HG03565 (cell line): ENCODE results near the gene TTC23.
"Not testable (repeated sequence)": the region's sequence is repeated elsewhere in the genome, so short reads cannot be mapped to it uniquely, and the experiment has no call there.

Experiments
- ATAC-seq: cut with Tn5 transposase; IDR thresholded peaks from one replicate; pipeline ENCODE4 v1.9.1; 2021; ENCODE audit warnings: mild to moderate bottlenecking, moderate library complexity; ENCODE audit not compliant: unreplicated experiment

The TTC23 gene

DNA sequence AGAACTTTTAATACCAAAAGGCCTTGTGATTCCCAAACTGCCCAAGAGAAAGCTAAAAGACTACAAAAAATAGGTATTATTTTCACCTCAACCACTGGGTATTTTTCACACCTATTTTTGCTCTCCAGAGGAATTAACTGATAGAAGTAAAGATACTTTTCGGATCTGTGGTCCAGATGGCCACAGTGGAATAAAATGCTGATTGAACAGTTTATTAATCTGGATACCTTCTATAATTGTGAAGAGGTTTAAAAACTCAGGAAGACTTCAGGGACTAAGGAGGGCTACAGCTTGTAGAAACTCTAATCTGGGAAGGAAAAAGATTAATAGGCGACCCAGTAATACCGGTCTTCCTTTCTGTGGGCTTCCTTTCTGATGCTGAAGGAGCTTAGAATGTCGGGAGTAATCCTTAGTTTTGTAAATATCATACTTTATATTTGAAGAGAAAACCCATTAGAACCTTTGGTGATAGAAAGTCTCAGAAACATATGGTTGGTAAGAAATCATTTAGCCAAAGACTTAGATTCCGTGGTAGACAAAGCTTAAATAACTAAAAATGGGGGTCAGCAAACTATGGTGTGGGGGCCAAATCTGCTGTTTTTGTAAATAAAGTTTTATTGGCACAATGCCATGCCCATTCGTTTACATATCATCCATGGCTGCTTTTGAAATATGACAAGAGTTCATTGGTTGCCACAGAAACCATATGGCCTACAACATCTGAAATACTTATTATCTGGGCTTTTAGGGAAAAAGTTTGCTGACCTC lies 47.8 kb downstream of the TTC23 start:
- no peak for ATAC-seq

DNA sequence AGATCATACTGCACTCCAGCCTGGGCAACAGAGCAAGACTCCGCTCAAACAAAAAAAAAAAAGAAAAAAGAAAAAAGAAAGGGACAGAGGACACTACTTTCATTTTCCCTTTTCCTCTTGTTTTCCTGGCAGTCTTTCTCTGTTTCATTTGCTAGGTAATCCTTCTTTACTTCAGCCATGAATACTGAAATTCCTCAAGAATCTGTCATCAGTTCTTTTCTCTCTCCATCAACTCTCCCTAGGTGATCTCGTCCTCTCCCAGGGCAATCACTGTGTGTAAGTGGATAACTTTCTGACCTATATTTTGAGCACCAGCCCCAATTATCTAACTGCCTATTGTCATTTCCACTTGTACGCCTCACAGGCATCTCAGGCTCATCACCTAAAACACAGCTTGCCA lies 51.5 kb downstream of the TTC23 start:
- no peak for ATAC-seq

DNA sequence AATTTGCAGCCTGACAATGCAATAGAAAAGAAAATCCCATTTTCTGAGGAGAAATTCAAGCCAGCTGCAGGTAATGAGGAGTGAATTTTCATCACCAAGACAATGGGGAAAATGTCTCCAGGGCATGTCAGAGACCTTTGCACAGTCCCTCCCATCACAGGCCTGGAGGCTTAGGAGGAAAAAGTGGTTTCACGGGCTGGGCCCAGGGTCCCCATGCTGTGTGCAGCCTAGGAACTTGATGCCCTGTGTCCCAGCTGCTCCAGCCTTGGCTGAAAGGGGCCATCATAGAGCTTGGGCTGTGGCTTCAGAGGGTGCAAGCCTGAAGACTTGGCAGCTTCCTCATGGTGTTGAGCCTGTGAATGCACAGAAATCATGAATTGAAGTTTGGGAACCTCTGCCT lies 57.2 kb downstream of the TTC23 start:
- ATAC-seq, result not testable (repeated sequence)

DNA sequence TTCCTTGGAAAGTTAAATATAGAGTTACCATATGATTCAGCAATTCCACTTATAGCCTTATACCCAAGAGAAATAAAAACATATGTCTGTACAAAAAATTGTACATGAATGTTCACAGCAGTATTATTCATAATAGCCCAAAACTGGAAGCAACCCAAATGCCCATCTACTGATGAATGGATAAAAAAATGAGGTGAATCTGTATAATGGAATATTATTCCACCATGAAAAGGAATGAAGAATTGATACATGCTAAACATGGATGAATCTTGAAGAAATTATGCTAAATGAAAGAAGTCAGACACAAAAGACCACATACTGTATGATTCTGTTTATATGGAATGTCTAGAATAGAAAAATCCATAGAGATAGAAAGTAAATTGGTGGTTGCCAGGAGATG lies 61.4 kb downstream of the TTC23 start:
- no peak for ATAC-seq

DNA sequence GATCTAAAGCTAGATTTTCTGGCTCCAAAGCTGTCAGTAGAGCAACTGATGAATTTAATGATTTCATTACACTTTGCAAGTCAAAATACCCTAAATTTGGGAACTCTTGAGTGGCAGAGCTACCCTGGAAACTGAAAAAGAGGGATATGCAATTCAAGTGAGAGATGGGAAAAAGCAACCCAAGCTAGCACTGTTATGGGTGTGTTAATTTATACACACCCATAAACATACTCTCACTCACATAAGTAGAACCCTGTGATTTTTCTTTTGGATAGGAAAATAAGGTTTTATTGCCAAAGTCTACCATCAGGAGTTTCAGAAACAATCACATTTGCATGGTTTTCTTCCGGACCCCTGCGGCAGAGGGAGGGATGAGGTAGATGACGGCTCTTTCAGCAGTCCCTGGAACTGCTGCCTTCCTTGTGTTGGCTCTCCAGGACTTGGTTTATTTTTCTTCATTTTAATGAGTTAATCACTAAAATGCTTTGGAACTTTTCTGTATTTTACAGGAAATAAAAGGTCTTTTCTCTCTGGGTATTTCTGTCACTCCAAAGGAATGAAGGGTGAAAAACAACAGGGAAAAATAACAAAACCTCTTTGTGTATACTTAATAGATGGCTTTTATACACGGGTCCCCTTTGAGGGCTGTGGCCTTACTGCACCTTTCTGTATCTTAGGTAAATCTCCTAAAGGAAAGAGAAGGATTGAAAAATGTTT lies 63.8 kb downstream of the TTC23 start:
- no peak for ATAC-seq

DNA sequence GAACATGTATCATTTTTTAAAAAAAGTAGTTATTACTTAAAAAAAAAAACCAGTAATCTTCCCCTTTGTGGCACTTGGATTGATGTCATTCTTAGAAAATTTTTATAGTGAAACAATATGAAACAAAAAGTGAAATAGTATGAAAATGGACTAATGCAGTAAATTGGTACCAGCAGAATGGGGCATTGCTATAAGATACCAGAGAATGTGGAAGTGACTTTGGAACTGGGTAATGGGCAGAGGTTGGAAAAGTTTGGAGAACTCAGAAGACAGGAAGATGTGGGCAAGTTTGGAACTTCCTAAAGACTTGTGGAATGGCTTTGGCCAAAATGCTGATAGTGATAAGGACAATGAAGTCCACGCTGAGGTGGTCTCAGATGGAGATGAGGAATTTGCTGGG lies 66.6 kb downstream of the TTC23 start:
- no peak for ATAC-seq

DNA sequence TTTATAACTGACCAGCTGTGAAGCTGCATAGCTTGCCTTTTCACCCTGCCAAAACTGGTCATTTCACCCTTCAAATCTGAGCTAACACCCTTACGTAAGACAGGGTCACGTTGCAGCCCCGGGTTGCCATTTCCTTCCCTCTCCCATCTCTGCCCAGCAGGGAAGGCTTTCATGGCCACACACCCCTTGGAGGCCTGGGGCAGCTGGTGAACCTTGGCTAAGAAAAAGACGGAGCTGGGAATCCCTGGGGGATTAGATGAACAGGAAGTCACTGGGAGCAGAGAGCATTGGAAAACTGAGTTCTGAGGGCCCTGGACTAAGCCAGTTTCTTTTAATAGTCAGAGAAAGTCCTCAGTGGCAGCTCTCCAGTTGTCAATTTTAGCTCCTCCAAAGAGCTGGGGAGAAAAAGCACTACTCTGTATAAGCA lies 67.8 kb downstream of the TTC23 start:
- no peak for ATAC-seq

DNA sequence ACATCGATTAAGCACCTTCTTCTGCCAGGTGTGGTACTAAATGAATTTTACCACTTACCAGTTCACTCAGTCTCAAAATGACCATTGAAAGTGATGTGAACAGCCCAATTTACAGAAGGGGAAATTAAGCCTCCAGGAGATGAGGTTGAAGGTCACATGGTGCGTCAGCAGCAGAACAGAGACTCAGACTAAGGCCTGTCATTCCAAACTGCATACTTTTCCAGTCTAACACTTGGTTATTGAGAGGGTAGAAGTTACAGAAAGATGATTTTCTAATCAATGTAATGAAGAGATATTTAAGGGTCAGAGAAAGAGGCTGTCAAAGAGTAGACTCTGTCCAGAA lies 68.4 kb downstream of the TTC23 start:
- ATAC-seq, result no peak

DNA sequence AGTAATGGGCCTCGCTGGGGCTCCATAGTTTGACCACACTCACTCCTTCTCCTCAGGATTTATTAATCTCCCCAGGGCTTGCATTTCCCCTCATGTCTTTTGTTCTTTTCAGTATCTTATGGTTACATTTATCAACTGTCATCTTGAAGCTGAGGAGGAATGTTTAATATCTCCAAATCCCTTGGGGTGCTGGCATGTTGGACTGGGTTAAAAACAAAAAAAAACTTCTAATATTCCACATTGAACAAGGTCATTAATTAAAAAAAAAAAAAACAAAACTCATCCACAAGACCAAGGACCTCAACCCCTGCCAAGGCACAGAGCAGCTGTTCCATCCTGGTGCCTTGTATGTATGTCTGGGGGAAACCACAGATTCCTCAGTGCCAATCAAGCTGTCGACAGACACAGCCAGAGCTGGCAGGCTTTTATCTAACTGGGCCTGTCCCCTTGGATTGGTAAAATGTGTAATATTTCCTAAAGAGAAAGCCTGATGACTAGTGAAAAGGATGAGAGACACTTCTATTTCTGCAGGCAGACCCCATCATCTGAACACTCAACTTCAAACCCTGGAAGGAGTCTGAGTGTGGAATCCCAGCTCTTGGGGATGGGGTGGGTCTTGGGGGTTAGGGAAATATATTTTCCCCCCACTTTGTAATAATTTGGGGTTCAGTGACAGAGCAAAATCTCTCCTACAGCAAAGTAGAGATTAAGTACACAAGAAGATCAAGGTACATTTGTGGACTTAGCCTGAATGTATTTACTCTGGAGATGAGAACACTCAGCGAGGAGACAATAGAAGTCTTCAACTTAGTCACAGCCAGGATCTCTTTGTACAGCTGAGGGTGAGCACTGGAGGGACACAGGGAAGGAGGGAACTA lies 69.1 kb downstream of the TTC23 start:
- ATAC-seq, result no peak

DNA sequence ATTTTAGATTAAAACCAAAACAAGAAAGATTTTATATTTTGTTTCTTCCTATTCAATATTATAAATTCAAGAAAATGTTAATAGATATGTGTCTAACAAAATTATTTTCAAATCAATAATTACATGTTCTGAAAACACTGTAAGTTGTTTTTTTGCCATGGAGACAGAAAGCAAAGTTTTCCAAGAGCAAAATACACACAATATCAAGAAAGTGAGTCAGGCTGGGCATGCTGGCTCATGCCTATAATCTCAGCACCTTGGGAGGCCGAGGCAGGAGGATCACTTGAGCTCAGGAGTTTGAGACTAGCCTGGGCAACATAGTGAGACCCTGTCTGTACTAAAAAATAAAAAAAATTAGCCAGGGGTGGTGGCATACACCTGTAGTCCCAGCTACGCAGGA lies 71.7 kb downstream of the TTC23 start:
- ATAC-seq, result no peak

DNA sequence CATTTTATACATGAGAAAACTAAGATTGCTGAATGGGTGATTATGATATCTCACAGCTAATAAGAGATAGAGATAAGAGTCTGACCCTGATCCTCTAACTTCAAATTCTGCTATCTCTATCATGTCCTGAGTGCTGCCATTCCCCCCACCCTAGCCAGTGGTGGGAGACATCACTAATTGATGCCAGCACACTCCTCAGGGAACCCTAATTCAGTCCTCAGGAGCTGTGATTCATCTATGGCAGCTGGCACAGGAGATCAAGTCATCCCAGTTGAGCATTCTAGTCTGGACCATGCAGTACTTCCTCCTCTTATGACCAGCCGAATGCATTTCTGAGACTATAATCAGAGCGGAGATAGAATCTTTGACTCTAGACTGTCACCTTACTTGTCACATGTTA lies 72.6 kb downstream of the TTC23 start:
- ATAC-seq, result no peak

DNA sequence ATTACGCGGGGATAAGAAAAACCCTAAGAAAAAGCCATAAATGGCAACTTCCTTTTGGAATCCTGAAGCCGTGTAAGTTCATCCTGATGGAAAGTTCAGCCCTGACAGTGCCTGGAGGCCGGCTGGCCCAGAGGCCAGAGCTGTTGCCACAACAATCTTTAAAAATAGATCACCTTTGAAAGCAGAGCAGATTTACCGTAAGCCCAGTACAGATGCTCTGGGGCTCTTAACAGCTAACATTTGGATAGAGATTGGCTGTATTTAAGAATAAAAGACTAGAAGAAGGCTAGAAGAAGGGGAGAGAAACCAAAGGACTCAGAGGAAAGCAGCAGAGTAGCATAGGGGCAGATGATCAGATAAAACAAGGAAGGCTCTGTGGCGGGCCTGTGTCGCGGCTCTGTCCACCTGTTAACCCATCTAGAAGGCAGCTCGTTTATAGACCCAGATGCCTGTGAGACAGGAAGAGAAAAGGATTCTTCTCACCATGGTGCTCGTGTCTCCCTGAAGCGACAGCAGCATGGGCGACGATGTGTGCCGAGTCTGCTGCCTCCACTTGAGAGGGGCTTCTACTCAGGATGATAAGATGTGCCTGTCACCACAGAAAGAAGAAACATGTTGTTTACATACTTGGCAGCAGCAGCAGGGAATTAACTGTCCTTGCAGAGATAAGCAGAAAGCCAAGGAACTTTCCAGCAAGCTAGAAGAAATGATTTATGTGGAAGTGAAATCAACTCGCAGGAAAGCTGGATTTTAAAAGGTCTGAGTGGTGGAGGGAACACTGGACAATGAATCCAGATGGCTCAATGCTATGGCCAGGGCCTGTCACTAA lies 74.6 kb downstream of the TTC23 start:
- no peak for ATAC-seq

DNA sequence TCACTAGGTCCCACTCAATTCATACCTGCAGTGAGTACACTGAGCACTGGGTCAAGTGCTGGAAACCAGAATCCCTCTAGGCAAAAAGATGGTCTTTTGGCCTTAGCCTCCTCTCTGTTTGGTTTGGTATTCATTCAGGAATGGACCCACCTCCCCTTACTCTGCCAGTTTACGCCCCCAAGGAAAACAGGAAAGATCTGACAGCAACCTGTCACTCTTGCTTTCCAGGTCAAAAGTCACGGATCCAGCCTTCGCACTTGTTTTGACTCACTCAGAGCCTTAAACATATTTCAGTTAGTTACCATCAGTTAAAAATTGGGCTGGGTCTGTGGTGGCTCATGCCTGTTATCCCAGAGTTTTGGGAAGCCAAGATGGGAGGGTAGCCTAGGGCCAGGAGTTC lies 76.4 kb downstream of the TTC23 start:
- ATAC-seq, result no peak

DNA sequence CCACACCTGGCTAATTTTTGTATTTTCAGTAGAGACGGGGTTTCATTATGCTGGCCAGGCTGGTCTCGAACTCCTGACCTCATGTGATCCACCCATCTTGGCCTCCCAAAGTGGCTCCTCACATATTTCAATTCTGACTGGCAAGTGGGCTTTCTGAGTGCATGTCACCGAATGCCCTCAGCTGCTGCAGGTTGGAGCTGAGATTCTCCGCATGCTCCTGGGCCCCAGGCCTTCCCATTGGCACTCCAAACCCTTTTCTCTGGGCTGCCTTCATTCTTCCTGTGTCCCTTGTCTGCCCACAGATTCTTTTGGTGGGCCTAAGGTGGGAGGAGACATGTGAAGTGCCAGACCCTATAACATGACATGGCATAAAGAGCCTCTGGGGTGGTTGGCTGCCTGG lies 77.2 kb downstream of the TTC23 start:
- no peak for ATAC-seq

DNA sequence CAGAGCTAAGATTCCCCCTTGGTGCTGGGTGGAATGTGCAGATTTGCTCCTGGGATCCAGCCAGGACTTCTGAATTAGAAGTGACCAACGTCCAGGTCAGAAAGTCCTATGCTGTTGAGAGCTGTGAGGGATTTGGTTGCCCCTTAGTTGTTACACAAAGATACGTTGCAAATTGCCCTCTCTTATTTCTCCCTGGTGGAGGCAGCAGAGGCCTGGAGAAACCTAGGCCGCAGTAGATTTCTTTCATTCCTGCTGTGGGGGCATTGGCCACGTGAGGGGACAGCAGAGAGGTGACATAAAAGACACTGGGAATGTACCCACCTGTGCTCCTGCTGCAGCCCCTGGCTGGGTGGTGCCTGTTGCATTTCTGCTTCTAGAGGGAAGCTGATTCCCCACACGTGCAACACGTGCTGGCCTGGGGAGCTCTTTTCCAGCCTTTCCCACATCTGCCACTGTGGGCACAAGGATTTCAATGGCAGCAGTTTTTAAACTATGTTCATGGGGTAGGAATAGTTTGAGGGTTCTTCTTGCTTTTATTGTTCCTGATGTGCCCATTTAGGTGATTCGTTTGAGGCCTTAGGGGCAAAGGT lies 78.8 kb downstream of the TTC23 start:
- ATAC-seq, result no peak

DNA sequence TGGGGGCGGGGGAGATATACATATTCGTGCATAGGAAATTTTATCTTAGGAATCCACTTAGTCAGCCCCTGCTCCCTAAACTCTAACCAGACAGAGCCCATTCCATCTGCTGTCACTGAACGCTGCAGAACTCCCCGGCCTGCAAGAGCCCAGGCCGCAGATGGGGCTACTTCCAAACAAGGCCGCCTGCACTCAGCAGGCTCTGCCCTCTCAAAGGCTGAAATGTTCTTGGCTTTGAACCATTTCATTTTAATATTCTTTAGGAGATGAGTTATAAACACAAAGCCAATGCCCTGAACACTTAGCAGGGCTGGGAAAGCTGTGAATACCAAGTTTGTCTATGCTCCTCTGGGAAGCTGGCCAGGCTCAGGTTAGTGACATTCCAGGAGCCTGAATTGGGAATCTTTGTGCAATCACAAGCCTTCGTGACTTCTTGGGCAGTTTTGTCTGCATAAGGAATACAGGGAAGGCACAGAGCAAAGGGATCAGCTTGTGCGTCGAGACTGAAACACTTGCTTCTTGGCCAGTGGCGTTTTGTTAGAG lies 79.5 kb downstream of the TTC23 start:
- no peak for ATAC-seq

DNA sequence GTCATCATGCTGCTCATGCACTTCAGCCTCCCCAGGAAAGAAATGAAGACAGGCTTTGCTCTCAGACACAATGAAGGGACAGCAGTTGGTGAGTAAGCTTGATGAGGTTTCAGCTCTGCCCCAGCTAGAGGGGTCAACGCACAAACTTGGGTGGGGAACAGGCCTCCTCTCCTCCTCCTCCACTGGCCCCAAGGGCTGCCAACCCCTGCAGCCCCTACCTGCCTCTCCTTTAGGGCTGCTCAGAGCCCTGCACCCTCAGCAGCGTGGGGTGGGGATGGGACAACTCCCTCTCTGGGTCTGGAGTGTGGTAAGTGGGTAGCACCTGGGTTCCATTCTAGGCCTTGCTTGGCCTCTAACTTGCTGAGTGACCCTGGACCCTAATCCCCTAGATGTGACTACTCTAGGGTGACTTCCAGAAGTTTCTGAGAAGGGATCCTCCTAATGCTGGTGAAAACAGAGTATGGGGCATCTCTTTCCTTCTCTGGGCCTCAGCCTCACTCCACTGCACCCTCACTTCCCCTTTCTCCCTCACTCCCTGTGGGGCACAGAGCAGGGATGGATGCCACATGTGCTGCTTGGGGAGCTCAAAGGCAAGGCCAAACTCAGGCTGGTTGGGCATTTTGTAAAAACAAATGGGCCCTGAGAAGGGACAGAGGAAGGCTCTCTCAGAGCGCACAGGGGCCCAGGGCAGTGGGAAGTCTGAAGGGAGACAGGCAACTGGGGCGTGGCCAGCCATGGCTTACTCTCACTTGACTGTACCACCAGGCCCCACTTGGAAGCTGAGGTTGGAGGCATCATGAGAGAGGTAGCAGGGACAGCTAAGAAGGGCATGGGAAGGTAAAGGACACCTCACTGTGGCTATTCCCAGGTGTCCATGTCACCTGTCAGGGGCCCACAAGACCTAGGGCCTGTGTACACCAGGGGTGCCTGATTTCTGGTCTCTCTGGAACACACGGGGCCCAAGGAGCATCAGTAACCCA lies 80.5 kb downstream of the TTC23 start:
- no peak for ATAC-seq

DNA sequence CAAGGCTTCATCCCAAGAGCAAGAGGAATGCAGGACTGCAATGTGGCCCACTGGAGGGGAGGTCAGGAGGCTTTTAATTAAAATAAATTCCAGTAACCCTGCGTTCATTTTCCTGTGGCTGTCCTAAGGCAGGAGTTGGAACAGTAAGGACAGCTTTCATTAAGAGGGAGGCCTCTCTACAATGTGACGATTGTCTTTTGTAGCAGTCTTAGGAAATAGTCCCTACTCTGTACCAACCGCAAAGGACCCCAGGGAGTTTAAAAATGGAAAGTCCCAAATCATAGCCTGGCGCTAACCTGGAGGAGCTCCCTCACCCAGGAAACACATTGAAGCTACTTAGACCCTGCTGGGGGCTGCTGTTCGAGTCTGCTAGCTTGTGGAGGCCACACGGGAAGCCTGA lies 81.7 kb downstream of the TTC23 start:
- no peak for ATAC-seq

DNA sequence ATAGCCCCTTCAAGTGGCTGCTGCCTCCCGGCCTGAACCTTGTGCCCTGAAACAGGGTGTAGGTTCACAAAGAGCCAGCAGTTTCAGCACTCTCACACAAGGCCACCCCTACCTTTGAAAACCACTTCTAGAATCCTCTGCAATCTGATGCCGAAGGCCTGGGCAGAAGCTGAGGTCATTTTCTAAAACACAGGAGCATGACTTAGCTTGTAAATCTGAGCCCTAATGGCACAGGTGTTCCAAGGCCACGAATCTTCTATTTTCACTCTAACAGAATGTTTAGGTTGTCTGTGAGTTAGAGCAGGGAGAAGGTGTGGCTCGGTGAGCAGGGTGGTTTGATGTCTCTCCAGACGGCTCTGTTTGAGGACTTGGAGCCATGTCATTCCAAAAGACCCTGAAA lies 82.2 kb downstream of the TTC23 start:
- ATAC-seq, result no peak
